HG03521 (cell line): ENCODE results near the gene ANKUB1.
A peak's percentile ranks its signal among the peaks of the same experiment; 100 is the strongest.
"Not testable (repeated sequence)": the region's sequence is repeated elsewhere in the genome, so short reads cannot be mapped to it uniquely, and the experiment has no call there.

Source experiments
- ATAC-seq: cut with Tn5 transposase; IDR thresholded peaks from one replicate; pipeline ENCODE4 v1.9.1; 2021; ENCODE audit warnings: mild to moderate bottlenecking, moderate library complexity; ENCODE audit not compliant: unreplicated experiment

Gene ANKUB1, protein sequence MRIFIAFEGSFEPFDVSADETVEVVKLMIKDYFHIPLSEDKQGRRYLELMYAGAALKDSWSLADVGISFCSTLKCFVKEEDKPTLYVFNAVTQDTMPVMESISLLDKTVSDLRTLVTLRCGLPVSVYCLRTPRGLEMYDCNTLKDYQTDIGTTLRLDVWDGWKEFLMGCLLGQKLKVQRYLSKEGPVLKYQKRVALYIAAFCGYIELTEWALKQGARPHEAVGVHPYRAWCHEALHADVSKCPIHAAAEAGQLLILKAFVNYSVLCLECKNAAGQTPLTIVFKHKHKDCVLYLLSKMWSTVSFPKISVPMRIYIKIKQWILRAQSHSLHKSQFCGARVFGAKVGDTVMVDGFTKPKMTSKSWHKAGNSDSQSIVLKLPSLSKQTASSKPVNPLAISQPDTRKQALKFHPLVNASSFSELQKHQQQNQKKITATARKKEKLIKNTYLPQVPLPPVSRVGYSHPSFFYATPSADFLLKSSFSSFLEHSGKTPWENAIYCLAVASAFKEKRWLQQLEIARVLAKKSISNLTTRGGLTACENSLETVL

DNA sequence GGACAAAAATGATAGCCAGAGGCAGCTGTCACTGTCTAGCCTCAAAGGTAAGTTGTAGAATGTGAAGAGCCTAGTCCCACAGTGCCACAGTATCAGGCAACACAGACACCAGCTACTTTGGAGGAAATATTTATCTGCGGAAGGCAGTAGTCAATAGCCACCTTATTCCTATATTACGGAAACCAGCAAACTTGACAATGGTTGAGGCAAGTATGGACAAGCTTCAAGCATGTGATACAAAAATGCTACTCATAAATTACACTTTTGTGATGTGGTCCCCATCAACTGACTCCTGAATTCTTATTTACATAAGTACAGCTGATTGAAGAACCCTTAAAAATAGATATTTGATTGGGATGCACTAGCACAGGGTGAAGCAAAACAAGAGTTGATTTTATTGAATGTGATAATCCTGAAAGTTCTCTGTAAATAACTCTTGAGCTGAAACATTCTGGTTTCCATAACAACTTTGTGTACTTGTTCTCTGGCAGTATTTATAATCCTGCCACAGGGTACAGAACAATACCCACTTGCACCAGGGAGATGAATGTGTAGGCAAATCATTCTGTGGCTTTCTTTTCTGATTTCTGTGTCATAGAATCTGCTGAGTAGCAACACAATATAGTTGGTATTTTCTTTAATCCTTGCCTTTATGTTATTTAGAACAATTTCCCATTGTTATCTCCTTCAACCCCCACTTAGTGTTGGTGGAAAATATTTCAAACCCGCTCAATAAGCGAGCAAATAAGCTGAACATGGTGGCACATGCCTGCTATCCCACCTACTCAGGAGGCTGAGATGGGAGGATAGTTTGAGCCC lies at the start of gene ANKUB1:
Gene ANKUB1, minus strand, starts transcription at position 103 of the 819 bp plus-strand sequence. CDS start 188 bp downstream, outside the sequence.
- no peak for ATAC-seq

DNA sequence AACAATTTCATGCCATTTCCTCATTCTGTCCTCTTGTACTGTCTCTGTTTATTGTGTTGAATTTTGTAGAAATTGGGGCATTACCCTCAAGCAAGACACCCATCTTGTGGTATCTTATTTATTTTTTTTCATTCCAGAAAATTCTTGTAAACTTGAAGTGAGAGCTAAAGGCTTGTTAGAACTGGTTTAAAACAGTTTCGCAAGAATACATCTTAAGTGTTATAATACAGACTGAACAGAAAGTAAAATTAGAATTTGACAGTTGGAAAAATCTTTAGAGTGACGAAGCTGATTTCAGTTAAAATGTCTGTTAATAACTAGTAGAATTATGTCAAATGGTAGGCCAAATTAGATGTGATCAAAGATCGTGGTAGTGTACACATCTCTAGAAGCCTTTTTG lies 47.5 kb upstream of the ANKUB1 start:
- no peak for ATAC-seq

DNA sequence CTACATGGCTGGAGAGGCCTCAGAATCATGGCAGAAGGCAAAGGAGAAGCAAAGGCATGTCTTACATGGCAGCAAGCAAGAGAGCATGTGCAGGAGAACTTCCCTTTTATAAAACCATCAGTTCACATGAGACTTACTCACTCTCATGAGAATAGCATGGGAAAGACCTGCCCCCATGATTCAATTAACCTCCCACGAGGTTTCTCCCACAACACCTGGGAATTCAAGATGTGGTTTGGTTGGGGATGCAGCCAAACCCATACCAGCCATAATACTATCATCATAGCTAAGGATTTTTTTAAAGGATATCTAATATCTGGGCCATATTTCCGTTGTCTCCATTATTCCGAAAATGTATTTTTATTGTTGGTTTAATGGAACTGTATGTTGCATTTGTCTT lies 47.1 kb upstream of the ANKUB1 start:
- not testable (repeated sequence) for ATAC-seq

- not testable (repeated sequence) for ATAC-seq
These were observed 46.1 kb upstream of the ANKUB1 start for GRCh38 chr3:149838491-149838890.

DNA sequence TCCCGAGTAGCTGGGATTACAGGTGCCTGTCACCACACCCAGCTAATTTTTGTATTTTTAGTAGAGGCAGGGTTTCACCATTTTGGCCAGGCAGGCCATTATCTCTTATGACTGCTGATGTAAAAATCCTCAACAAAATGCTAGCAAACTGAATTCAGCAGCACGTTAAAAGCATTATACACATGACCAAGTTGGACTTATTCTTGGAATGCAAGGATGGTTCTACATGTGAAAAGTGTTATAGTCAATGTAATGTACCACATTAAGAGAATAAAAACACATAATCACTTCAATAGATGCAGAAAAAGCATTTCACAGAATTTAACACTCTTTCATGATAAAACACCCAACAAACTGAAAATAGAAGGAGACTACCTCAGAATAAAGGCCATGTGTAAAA lies 40.9 kb upstream of the ANKUB1 start:
- no peak for ATAC-seq

DNA sequence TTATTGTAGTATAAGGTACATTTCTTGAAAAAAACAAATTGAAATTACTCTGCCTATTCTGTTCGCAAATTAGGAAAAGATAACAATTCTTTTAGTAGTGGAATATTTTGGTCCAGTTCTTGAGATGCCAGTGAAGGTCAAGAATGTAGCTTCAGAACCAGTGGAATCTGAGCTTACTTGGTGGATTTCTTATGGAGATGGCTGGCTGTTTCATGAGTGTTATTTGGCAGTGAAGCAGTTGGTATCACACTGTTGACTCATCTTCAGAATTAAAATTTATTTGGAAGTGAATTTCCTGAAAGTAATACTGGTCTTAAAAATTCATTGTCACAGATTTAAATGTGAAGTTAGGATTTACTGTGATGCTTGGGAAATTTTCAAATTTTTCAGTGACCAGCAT lies 39.7 kb upstream of the ANKUB1 start:
- no peak for ATAC-seq

GRCh38 chr3:149831321-149831720 lies 39.0 kb upstream of the ANKUB1 start:
- no peak for ATAC-seq

GRCh38 chr3:149830902-149831301 lies 38.5 kb upstream of the ANKUB1 start:
- no peak for ATAC-seq

DNA sequence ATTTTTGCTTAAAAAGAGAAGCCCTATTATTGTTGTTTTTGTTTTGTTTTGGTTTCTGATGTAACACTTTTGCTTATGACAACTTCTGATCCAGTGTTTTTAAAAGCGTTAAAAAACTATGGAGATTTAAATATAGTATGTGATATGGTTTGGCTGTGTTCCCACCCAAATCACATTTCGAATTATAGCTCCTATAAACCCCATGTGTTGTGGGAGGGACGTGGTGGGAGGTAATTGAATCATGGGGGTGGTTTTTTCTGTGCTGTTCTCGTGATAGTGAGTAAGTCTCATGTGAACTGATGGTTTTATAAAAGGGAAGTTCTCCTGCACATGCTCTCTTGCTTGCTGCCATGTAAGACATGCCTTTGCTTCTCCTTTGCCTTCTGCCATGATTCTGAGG lies 37.3 kb upstream of the ANKUB1 start:
- ATAC-seq: not testable (repeated sequence)

DNA sequence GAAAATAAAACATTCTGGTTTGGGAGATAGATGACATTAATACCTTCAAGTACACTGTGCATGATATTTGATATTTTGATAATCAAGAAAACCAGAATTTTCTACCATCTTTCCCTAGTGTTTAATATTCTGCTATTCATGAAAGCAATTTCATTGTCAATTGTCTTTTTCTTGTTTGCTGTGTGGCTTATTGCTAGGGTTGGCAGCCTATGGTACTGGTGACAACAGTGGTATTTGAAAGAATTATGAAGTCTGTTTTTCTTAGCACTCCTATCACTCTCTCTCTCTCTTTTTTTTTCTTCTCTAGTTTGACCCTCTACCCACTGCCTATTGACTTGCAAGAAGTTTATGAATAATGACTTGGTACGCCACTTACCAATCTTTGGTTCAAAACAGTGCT lies 36.0 kb upstream of the ANKUB1 start:
- no peak for ATAC-seq

- ATAC-seq: no peak
These were observed 34.3 kb upstream of the ANKUB1 start for GRCh38 chr3:149826636-149827035.

DNA sequence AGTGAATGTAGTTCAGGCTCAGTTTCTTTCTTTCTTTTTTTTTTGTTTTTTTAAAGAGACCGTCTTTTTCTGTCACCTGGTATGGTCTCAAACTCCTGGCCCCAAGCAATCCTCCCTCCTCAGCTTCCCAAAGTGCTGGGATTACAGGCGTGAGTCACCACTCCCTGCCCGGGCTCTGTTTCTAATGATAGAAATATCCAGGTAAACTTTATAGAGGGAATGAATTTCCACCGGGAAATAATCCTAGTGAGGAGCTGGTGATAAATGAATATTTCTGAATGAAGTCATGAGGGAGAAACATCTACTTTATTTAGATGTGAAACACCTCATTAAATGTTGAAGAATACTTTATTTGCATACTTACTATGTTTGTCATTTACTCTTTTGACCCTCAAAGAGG lies 27.8 kb upstream of the ANKUB1 start:
- no peak for ATAC-seq

DNA sequence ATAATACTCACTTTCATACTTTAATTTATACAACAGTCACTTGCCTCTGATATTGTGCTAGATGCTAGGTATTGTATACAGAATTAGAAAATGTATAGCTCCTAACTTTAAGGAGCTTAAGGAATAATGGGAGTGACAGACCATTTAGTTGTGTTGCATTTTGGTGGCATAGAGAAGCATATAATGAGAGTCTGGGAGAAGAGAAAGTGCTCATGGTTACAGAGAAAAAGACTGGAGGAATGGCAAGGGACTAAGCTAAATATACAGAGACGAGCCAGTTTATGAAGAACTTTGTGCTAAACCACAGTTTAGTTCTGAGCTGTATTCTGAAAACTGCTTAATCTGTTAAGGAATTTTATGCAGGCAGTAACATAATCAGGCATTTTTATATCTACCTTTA lies 27.1 kb upstream of the ANKUB1 start:
- ATAC-seq: no peak

DNA sequence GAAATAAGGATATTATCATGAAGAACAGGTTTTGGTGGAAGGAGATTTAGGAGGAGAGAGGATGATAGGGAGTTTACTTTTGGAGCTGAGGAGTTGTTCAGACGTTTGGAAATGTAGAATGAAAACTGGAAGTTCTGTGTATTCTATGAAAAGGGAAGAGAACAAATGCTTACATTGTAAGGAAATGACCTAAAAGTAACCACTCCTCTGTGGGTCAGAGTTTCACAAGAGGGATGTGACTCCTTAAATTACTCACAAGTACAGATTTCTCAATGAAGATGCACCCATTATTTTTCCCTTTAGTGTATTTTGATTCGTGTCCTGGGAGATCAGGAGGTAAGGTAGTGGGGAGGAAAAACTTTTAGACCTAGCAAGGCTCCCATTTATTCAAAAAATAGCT lies 24.6 kb upstream of the ANKUB1 start:
- ATAC-seq: no peak

- ATAC-seq: no peak
These were observed 24.0 kb upstream of the ANKUB1 start for GRCh38 chr3:149816311-149816710.

GRCh38 chr3:149815728-149816127 lies 23.4 kb upstream of the ANKUB1 start:
- ATAC-seq: no peak

- no peak for ATAC-seq
These were observed 23.0 kb upstream of the ANKUB1 start for GRCh38 chr3:149815321-149815720.

DNA sequence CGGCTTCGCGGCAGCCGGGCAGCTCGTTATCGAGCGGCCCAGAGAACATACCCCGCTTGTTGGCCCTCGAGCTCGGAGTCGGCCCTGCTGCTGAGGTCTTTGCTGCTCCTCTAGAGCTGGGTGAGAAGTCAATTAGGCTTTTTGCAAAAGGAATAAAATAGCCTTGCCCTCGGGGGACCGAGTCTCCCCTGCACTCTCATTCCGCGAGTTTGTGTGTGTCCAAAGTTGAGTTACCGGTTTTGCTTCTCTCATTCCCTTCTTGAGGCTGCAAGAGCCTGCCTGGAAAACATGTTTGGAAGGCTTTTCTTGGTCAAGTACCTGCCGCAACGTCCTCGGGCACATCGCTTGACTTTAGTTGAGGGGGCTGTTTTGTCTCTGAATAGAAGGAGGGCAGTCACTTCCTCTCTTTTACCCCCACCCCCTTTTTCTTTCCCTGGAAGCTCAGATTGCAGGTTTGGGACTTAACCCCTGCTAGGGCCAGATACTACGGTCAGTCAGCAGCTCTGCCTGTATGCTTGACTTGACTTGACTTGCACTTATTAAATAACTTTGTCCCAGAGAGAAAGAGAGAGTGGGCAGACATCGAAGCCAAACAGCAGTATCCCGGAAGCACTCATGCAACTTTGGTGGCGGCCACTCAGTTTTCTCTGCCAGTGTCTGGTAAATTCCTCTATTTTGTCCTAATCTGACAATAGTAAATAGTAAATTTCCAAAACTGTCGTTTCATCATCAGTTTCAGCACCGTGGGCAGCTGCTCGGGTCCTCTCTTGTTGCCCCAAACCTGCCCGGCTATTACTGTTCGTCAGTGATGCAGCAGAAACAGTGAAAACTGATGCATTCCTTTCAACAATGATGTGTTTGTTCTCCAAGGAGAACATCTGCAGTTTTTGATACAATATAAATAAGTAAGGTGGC lies 21.3 kb upstream of the ANKUB1 start:
- peak; percentile 16 for ATAC-seq

DNA sequence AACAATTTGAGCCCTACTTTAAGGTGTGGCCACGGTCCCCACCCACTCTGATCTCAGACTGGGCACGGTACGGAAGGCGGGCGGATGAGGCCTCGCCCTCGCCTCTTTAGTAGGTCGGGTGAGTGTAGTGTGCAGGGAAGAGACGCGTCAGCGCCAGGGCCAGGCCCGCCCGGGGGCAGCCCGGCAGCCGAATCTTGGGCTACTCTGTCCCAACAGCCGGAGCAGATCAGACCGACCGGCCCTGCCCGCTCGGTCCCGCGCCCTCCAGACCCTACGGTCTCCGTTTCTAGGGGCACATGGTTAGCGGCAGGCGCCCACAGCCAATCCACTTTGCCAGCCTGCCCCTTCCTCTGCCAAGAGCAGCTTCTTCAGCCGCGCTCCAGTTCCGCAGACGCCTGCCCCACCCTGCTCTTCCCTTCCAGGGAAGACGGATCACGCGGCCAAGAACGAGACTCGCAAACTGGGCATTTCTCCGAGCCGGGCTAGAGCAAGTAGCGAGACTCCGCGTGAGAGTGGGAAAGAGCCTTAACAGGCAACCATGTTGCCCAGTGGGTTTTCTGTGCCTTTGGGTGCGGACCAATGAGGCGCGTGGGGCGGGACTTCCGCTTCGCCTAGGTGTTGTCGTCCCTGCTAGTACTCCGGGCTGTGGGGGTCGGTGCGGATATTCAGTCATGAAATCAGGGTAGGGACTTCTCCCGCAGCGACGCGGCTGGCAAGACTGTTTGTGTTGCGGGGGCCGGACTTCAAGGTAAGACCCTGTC lies 20.4 kb upstream of the ANKUB1 start, which contains the start of gene RNF13:
Gene RNF13, plus strand, starts transcription at position 610 of the 761 bp plus-strand sequence. CDS start 32,812 bp downstream, outside the sequence.
- ATAC-seq: peak; percentile 91

- no peak for ATAC-seq
These were observed 19.8 kb upstream of the ANKUB1 start for GRCh38 chr3:149812165-149812605.
